ENCODE results near the gene PRDM15.

The PRDM15 gene

DNA sequence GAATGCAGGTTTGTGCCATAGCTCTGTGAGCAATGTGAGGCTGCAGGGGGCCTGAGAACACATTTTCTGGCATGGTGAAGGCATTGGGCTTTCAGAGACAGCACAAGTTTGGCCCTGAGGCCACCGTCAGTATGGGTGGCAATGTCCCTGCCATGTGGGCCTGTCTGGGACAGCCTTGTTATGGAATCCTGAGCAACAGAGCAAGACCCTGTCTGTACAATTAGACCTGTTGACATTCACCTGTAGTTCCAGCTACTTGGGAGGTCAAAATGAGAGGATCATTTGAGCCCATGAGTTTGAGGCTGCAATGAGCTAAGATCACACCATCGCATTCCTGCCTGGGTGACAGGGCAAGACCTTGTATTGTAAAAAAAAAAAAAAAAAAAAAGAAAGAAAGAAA lies 35.6 kb downstream of the PRDM15 start:
- DNase-seq (ENCODE audit: low read depth in 2 of 2, low spot score in 1 of 2), result no peak

DNA sequence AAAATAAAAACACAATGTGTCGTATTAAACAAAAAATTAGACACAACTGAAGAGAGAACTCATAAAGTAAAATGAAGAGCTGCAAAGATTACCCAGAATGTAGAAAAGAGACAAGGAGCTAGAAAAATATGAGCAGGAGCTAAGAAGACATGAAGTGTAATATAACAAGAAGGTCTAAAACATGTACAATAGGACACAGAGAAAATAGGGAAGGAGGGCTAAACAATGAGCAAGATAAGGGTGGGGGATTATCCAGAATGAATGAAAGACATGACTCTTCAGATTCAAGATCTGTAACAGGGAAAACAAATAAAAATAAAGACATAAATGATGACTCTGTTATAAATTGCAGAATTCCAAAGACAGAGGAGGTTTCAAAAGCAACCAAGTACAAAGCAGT lies 38.3 kb downstream of the PRDM15 start:
- DNase-seq (ENCODE audit: low read depth in 2 of 2, low spot score in 1 of 2), result no peak

DNA sequence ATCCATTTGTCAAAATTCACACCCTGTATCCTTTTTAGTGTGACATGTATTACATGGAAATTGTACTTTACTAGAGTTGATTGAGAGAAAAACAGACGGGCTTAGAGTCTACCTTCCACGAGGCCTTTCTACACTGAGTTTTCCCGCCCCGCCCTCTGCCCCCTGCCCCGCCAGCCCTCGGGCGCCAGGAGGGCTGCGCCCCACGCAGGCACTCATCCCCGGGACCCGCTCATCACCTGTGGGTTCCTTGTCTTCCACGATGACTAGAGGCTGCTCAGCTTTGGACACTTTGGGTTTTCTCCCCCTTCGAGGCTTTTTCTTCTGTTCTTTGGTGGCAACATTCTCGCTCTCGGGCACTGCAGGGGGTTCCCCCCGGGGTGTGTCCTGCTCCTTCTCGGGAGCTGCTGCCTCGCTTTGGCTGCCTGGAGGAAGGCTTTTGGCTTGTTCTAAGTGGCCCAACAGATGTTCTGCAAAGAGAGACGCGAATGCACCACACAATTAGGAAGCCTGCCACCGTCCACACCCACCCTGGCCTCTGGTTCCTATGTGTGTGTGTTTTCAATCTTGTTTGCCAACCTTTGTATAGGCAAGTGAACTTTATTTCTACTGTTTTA lies 39.6 kb downstream of the PRDM15 start:
- DNase-seq (ENCODE audit: low read depth in 2 of 2, low spot score in 1 of 2), result no peak

DNA sequence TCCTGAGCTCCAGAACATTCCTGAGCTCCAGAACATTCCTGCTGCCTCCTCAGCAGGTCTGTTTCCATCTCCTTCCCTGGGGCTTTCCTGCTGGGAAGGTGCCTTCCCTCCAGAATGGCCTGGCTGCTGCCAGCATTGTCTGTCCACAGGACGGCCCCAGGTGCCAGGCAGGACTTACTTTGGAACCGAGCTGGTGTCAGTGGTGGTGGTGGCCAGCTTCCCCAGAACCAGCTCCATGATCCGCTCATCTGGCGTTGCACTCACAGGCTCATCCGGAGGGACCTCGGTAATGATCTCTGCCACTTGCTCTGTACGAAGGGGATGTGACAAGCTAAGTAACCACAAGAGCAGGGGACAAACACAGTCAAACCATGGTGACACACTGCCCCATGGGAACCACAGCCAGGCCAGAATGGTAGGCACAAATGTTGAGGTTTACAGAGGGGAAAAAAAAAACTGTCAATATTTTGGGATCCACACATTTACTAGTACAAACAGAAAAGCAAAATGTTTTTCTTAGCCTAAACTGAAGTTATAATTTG lies 41.3 kb downstream of the PRDM15 start:
- no peak for DNase-seq (ENCODE audit: low read depth in 2 of 2, low spot score in 1 of 2)

DNA sequence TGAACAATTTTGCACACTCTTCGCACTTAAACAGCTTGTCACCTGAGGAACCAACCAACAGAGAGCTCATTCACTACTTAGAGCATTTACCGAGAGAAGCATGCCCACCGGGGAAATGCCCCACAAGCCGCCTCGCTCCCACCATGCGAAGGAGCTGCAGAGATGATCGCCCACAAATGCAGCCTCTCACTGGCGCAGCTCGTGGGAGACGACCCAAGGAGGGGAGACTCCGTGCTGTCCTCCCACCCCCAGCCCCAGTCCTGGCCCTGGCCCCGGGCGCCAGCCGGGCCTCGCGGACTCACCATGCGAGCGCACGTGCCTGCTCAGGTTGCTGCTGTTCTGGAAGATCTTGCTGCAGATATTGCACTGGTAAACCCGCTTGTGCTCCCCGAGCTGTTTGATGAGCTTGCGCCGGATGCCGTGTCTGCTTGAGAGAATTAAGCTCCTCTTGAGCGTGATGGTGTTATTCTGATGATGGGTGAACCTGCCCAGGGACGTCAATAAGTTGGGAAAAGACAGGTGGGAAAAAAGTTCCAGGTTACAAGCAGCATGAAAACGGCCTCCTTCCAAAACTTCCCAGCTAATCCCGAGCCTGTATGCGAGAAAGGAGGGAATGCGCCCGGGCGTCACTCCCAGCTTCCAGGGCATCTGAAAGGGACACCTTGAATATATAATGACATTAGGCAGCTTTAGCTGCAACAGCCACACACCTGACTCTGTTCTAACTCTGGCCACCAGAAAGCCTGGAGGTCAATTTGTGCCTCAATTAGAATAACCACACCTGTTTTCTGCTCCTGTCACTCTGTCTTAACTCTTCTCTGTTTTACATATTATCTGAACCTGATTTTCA lies 42.8 kb downstream of the PRDM15 start:
- DNase-seq (ENCODE audit: low read depth in 2 of 2, low spot score in 1 of 2), result no peak

DNA sequence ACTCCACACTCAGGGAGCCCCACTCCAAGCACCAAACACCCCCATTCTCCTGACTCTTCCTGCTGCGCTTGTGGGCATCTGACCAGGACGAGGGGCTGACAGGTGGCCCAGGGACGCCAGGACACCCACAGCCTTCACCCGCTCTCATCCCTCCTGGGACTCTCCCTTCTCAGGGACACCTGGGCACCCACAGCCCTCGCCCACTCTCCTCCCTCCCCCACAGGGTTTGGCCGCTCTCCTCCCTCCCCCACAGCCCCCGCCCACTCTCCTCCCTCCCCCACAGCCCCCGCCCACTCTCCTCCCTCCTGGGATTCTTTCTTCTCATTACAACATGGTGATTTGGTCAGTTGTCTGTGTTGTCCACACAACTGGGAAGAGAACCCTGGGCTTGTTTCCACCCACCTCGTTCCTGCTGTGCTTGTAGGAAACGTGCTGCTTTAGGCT lies 43.4 kb downstream of the PRDM15 start:
- DNase-seq (ENCODE audit: low read depth in 2 of 2, low spot score in 1 of 2), result no peak

DNA sequence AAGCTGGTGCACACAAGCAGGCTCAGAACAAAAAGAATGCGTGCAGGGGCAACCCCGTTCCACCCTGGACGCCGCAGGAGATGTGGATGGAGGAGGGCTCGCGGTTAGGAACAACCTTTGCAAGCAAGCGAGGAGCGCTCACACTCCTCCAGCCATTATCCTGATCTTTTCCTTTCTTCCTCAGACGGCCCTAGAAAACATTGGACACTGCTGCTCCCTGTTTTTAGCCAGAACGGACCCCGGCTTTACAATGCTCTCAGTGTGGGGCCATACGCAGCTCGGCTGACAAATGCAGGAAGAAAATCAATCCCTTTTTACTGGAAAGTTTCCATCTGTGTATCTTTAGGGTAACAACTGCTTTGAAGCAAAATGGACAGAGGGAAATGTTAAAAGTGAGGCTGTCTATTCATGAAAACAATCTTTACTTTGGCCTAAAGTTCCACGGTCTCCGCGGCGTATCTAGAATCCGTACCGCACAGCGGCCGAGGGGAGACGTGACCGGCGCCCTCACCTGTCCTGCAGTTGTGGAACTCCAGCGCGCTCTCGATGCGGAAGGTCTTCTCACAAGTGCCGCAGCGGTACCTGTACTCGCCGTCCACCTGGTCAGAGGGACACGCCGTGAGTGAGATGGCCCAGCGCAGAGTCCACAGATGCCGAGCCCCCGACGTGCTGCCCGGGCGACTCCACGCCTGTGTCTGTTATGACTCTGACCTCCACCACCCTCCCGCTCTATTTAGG lies 44.0 kb downstream of the PRDM15 start:
- DNase-seq (ENCODE audit: low read depth in 2 of 2, low spot score in 1 of 2), result no peak

DNA sequence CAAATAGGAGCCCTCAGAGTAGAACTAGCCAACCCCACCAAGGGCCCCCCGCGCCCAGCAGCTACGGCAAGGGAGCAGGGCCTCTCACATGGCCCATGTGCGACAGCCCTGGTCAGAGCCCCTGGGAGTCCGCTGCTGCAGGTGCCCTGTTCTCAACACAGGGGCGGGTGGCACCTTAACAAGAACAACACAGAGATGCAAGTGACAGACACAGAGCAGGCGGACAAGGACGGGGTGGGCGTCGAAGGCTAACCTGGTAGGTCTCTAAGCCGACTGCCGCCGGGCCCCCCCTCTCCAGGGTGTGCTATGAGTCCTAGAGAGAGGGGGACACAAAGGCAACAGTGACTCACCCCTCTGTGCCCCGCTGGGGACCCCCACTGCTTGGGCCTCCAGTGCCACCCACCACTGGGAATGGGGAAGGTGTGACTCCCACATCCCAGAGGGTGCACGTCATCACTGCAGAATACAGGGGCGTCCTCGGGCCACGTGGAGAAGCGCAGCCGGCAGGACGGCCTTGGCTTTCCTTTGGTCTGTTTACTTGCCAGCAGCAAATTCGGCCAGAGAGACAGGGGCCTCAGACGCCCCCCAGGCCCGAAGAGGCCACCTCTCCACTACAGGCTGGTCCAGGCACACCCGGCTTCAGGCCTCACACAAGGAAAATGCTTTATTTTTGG lies 44.8 kb downstream of the PRDM15 start:
- DNase-seq (ENCODE audit: low read depth in 2 of 2, low spot score in 1 of 2), result no peak

DNA sequence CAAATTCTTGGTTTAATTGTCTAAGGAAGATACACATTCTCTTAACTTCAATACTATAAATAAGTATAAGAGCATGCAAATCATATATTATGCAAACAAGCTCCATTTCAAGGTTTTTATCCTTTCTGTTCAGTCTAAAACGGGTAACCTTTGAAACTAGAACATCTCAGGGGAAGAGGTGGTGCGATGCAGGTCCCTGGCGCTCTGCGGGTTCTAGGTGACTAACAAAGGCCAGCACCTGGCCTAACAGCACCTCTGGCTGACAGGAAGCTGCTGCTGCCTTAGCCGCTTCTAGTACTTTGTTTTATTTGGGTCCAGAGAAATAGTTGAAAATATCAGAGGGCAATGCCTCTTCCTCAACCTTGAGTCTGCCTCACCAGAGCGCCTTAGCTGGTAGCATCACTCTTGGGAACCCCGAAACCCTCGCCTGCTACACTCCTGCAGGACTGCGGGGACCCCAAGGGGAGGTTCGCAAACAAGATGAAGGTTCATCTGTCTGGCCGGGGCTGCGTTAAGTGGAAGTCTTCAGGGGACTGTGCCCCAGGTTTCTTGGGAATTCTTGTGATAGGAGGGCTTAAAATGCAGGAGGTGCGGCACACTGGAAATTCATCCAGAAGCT lies 45.5 kb downstream of the PRDM15 start:
- DNase-seq (ENCODE audit: low read depth in 2 of 2, low spot score in 1 of 2), result no peak

DNA sequence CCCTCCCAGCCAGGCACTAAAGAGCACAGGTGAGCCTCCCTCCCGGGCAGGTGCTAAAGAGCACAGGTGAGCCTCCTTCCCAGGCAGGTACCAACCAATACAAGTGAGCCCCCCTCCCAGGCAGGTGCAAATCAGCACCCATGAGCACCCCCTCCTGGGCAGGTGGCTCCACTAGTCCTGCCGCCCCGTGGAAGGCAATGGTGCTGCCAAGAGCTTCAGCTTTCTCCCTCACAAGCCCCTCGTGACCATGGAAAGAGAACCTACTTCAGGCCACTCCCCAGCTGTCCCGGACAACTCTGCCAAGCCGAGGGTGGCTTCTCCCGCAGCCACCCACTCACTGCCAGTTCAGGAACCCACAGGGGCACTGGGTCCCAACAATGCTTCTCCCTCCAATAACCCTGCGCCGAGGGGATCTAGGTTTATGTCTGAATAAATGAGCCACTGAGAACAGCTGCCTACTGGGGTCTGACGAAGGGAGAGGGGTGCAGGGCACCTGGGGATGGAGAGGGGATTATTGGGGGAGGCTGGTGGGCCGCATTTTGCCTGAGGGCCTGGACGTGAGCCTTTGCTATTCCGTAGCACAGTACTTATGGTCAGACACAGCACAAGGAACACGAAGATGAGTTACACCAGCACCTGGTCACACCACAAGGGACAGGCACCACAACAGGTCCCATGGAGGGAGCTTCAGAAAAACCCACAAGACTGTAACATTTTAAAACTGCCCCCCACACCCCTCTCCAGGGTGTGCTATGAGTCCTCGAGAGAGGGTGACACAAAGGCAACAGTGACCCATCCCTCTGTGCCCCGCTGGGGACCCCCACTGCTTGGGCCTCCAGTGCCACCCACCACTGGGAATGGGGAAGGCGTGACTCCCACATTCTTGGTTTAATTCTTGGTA lies 46.3 kb downstream of the PRDM15 start:
- DNase-seq (ENCODE audit: low read depth in 2 of 2, low spot score in 1 of 2), result no peak

DNA sequence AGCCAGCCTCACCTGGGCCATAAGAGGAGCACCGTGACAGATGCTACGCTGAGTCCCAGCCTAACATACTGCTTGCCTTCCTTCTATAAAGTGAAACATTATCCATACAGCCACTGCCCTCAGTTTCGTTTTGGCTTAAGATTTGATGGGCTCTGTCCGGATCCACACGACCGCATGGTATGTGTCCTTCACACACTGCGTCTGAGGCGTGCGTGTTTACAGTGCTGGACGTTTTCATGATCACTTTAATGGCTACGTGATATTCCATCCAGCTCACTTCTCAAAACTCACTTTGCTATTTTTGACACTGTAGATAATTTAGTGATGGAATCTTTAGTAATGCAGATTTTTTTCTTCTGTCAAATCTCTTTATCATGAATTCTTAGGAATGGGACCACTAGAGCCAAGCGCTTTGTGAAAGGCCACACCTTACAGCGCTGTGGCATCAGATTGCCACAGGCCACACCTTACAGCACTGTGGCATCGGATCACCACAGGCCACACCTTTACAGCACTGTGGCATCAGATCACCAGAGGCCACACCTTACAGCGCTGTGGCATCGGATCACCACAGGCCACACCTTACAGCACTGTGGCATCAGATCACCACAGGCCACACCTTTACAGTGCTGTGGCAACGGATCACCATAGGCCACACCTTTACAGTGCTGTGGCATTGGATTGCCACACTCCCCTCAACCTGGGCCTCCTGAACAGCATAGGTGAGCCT lies 47.1 kb downstream of the PRDM15 start:
- DNase-seq (ENCODE audit: low read depth in 2 of 2, low spot score in 1 of 2), result no peak

DNA sequence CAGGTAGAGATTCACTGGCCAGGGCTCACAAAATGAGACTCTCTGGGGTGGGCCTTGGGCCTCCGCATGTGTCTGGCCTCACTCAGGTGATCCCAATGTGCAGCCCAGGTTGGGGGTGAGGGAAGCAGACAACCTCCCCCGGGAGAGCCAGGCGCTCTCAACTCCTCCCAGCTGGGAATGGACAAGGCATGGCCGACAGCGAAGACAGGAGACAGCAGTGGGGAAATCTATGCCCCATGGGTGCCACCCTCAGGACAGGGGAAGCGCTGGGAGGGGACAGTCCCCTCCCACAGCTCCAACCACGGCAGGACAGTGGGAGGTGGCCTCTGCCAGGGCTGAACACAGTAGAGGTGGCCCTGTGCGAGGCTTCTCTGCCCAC lies 47.7 kb downstream of the PRDM15 start:
- no peak for DNase-seq (ENCODE audit: low read depth in 2 of 2, low spot score in 1 of 2)

DNA sequence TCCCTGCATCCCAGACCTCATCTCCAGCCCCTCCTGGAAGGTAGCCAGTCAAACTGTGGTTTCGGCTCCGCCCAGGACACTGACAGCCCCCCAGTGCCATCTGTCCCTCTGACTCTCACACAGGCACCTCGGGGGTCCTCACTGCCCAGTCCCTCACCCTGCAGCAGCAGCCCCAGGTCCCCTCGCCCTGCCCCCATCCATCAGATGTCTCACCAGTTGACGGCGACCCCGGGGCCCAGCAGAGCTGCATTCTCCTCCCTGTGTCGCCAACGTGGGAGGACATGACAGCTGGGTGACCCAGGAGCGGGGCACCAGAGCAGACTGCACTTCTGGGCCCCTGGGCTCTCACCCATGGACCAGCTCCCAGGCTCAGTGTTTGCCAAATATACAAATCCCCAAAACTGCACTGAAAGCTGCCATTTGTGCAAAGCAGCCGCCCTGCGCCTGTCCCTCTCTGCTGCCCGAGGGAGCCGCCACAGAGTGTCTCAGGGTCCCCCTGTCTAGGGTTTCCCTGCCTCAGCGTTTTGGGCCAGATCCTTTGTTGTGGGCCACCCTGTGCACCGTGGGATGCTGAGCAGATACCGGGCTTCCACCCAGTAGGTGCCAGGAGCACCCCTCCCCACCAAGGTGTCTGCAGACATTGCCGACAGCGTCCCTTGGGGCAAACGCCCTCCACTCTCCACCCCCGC lies 48.2 kb downstream of the PRDM15 start:
- no peak for DNase-seq (ENCODE audit: low read depth in 2 of 2, low spot score in 1 of 2)

DNA sequence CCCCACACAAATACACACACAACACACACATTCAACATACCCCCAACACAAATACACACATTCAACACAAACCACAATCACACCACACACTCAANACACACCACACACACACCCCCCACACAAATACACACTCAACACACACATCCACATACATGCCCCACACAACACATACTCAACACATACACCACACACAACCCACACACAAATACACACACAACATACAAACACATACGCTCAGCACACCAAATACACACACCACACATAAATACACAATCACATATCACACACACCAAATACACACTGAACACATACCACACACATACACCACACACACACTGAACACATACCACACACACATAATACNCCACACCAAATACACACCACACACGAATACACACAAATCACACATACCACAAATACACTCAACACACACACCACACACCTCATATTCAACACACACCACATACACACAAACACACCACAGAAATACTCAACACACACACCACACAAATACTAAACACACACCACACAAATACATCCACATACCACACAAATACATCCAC lies 48.9 kb downstream of the PRDM15 start:
- DNase-seq (ENCODE audit: low read depth in 2 of 2, low spot score in 1 of 2), result no peak

DNA sequence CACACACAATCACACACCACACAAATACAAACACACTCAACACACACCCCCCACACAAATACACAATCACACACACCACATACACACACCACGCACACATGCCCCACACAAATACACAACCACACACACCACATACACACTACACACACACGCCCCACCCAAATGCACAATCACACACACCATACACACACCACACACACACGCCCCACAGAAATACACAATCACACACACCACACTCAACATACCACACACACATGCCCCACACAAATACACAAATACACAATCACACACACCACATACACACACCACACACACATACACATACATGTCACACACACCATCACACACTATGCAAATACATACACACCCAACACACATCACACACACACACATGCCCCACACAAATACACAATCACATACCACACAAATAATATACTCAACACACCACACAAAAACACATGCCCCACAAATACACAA lies 50.2 kb downstream of the PRDM15 start:
- DNase-seq (ENCODE audit: low read depth in 2 of 2, low spot score in 1 of 2), result no peak

DNA sequence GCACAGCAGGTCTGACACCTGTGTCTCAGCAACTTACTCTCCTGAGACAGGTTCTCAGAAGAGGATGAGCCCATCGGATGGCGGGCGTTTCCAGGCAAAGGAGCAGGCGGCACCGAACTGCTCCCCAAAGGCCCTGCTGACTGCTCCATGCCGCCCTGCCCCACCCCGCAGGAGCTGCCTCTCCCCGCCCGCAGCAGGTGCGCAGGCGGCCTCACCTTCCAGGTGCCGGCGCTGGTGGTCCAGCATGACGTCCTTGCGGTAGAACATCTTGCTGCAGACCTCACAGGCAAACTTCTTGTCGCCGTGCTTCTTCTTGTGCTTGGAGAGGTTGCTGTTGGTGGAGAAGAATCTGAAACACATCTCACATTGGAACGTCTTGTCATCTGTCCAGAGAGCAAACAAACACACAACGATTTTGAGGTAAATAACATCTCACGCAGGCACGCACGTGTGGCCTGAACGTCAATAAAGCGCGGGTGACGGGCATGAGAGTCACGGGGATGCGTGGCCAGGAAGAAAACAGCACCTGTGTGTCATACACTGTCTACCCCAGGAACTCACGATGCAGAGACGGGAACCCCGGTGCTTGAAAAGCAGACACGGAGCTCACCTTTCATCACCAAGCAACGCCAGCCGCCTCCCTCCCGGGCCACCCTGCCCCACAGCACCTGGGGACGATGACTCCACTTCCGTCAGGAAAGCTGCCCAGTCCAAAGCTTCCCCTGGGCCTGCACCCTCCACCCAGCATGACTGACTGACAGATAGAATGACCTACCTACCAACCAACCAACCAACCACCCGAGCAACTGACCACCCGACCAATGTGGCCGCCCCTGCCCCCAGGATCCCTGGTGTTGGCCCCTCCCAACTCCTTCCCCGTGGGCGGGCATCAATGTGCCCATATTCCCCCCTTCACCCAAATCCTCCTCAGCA lies 50.9 kb downstream of the PRDM15 start:
- DNase-seq (ENCODE audit: low read depth in 2 of 2, low spot score in 1 of 2), result no peak

DNA sequence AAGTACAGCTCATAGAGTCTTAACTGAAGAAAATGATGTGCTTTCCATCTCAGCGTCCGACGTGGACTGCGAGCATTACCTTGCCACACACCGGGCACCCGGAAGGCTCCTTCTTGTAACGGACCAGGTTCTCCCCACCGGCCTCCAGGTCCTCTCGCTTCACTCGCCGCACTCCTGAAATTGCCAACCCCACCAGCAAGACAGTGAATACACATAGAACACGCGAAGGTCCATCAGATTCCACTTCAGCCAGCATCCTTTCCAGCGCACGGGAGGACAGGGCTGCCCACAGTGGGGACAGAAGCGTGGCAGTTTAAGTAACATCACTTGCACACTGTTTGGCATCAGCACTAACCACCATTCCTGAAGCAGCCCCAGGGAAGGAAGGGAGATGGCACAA lies 53.3 kb downstream of the PRDM15 start:
- no peak for DNase-seq (ENCODE audit: low read depth in 2 of 2, low spot score in 1 of 2)

Measured in stimulated activated CD8-positive, alpha-beta memory T cell treated with anti-CD3 and anti-CD28 coated beads, Interleukin-4, amount 100 ng/mL, for 4 hours (primary cell).